ENCODE results near the gene PTPRN2. TPM values are rescaled to one million over a fixed set of nuclear protein-coding genes. Genes with fewer than 3 reads are reported as not detected.

PTPRN2 gene
- total RNA-seq, 8 experiments from 2014 or later, result 0.10 to 19.7 (median 10.8) TPM; not detected in 1

DNA sequence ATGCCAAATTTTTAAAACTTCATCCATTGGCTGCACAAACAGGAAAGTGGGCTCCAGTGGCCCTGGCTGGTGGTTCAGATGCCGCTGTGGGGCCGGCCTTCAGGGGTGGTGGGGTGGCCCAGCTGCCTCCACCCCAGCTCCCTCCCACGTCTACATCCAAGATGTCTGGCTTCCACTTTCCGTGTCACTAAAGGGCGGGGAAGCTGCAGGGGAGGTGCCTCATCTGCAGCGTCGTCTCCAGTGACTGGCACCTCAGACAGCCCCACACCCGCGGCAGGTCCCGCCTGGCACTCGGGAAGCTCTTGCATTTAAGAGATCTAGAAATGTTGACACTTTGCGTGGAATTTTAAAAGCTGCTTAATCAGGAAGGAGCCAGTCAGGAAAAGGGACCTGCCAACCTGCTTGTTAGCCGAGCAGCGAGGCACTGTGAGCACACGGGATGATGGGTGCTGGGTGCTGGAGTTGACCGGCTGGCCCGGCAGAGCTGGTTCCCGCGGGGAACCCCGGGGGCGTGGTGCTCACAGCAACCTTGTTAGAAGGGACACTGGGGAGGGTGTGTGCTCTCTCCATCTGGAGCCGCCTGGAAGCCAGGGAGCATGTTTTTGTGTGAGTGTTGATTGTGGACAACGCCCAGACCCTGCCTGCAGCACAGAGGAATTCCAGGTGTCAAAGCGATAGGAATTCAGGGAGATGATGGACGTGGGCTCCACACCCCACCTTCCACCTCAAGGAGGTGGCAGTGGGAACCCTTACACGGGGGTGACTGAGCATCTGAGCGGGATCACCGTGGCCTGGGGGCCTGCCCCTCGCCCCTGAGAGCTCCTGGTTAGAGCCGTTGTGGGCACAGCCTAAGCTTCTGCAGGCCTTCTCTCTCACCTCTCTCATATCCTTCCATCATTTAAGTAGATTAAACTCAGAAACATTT is 320.5 kb downstream of the PTPRN2 start:
- H3K4me1 ChIP-seq (replicated peaks in 1 of 2), result no peaks in the 10 kb centered on the region
- no peak for ATAC-seq (replicated peaks in 6 of 8)
- in situ Hi-C loops (cut with MboI; ENCODE audit: low pct_unique_long_range_greater_than_20kb in 2 of 9, low sequenced_read_pairs in 9 of 9, unreplicated experiment in 9 of 9), result no loop called here
- no peak overlapping the region for H3K4me3 ChIP-seq
- 56 to 70% (median 63%) methylated on average over 1 to 9 of the region's 30 CpGs; no CpG with 5 or more reads in 6 of the 10 experiments for WGBS, 10 experiments
- H3K27ac ChIP-seq, result no peak overlapping the region

- 50 to 80% (median 78%) methylated on average over 1 to 6 of the region's 12 CpGs; no CpG with 5 or more reads in 7 of the 10 experiments for WGBS, 10 experiments
- H3K4me1 ChIP-seq (replicated peaks in 1 of 2), result no peaks in the 10 kb centered on the region
- no peak for ATAC-seq (replicated peaks in 6 of 8)
- in situ Hi-C loops (cut with MboI; ENCODE audit: low pct_unique_long_range_greater_than_20kb in 2 of 9, low sequenced_read_pairs in 9 of 9, unreplicated experiment in 9 of 9), result no loop called here
- H3K27ac ChIP-seq, result no peak overlapping the region
- H3K4me3 ChIP-seq, result no peak overlapping the region
These were observed 321.2 kb downstream of the PTPRN2 start for GRCh38 chr7:158266426-158266816.

GRCh38 chr7:158265743-158266080 is 321.9 kb downstream of the PTPRN2 start:
- WGBS, 10 experiments, result 79 to 83% methylated on average over 1 to 5 of the region's 11 CpGs; no CpG with 5 or more reads in 8 of the 10 experiments

DNA sequence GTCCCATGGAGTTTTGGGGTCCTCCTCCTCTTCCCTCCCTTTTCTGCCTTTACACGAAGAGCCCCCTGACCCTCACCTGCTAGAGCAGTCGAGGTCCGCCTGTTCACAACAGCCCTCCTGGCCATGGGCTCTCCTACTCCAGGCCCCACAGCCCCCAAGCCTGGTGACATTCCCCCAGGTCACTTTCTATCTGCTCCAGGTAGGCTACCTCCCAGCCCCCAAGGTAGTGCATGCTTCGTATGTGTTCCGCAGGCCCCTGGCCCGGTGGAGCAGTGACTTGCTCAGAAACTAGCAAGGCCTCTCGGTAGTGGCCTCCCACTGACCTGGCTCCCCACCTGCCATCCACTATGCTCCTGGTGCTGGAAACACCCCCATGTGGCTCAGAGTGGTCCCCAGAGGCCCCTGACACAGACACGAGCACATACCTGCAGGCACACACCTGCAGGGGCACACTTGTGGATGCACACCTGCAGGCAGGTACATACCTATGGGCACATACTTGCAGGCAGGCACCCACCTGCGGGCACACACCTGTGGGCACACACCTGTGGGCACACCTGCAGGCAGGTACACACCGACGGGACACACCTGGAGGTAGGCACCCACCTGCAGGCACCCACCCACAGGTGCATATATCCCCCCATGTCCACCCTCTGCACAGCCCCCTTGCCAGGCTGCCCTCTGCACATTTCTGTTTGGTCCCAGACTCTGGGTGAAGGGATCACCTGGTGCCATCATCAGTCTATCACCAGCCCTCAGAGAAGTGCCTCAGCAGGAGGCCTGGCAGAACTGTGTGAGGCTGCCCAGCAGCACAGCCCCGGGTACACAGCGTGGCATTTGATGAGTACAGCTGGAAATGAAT is 322.5 kb downstream of the PTPRN2 start:
- WGBS, 10 experiments, result 94 to 100% (median 100%) methylated on average over 1 to 5 of the region's 13 CpGs; no CpG with 5 or more reads in 7 of the 10 experiments
- H3K27ac ChIP-seq, result no peak overlapping the region
- H3K4me1 ChIP-seq (replicated peaks in 1 of 2), result no peaks in the 10 kb centered on the region
- in situ Hi-C loops (cut with MboI; ENCODE audit: low pct_unique_long_range_greater_than_20kb in 2 of 9, low sequenced_read_pairs in 9 of 9, unreplicated experiment in 9 of 9), result no loop called here
- H3K4me3 ChIP-seq, result no peak overlapping the region
- ATAC-seq (replicated peaks in 6 of 8), result no peak

More at GRCh38 chr7:158265743-158266080, 321.9 kb downstream of the PTPRN2 start:
- H3K4me3 ChIP-seq, result no peak overlapping the region
- no peaks in the 10 kb centered on the region for H3K4me1 ChIP-seq (replicated peaks in 1 of 2)
- no peak overlapping the region for H3K27ac ChIP-seq
- in situ Hi-C loops (cut with MboI; ENCODE audit: low pct_unique_long_range_greater_than_20kb in 2 of 9, low sequenced_read_pairs in 9 of 9, unreplicated experiment in 9 of 9), result no loop called here
- no peak for ATAC-seq (replicated peaks in 6 of 8)

DNA sequence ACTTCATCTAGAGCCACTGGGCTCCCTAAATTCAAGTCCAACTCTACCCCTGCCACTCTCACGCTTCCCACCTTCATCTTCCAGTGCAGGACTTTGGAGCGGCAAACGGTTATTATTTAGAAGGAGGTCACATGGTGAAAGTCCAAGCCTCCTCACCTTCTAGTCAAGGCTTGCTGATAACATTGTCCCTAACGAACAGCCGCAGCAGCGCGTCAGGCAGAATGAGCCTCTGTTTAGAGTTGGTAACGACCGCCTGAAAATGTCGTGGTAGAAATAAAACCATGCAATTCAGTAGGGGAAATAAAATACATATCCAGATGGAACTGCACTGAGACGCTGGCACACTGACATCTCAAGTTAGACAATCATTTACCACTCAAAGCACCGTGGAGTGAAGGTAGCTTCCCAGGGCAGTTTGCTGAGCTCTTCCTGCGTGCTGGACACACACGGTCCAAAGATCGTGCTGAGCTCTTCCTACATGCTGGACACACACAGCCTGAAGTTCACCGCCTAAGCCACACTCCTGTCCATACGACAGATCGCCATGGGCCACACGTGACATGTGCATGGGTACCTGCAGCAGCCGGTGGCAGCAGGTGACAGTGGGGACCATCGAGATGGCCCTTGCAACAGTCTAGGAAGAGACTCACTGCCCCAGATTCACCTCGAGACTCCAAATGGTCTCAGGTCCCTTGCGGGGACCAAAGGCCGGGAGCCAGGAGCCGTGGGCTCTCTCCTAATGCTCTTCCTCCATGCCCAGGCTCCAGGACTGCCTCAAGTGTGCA is 323.5 kb downstream of the PTPRN2 start:
- Histone ChIP-seq H3K4me3 (no peak overlapping the region), H3K27ac (no peak overlapping the region), H3K4me1 (replicated peaks in 1 of 2) (no peaks in the 10 kb centered on the region)
- in situ Hi-C loops (cut with MboI; ENCODE audit: low pct_unique_long_range_greater_than_20kb in 2 of 9, low sequenced_read_pairs in 9 of 9, unreplicated experiment in 9 of 9), result no loop called here
- 72 to 89% (median 81%) methylated on average over 5 to 10 of the region's 25 CpGs; no CpG with 5 or more reads in 2 of the 10 experiments for WGBS, 10 experiments
- ATAC-seq (replicated peaks in 6 of 8), result no peak

GRCh38 chr7:158263110-158263963 is 324.3 kb downstream of the PTPRN2 start:
- H3K4me1 ChIP-seq (replicated peaks in 1 of 2), result no peaks in the 10 kb centered on the region

DNA sequence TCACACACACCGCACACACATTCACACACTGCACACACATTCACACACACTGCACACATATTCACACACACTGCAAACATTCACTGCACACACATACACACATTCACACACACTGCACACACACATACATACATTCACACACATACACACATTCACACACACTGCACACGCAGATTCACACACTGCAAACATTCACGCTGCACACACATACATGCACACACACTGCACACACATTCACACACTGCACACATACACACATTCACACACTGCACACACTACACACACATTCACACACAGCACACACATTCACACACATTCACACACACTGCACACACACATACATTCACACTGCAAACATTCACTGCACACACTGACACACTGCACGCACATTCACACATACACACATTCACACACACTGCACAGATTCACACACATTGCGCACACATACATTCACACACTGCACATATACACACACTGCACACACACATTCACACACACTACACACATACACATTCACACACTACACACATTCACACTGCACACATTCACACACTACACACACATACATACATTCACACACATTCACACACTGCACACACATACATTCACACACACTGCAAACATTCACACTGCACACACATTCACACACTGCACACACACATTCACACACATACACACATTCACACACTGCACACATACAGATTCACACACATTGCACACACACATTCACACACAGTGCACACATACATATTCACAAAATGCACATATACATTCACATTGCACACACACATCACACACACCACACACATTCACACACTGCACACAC is 325.1 kb downstream of the PTPRN2 start:
- ATAC-seq (replicated peaks in 6 of 8), result no peak
- in situ Hi-C loops (cut with MboI; ENCODE audit: low pct_unique_long_range_greater_than_20kb in 2 of 9, low sequenced_read_pairs in 9 of 9, unreplicated experiment in 9 of 9), result no loop called here
- H3K27ac ChIP-seq, result no peak overlapping the region
- 33 to 100% (median 88%) methylated on average over 1 to 5 of the region's 5 CpGs; no CpG with 5 or more reads in 2 of the 10 experiments for WGBS, 10 experiments
- H3K4me3 ChIP-seq, result no peak overlapping the region
- H3K4me1 ChIP-seq (replicated peaks in 1 of 2), result no peaks in the 10 kb centered on the region

More at GRCh38 chr7:158263110-158263963, 324.3 kb downstream of the PTPRN2 start:
- no peak overlapping the region for H3K27ac ChIP-seq
- no peak overlapping the region for H3K4me3 ChIP-seq
- WGBS, 10 experiments, result 31 to 100% (median 89%) methylated on average over 1 to 9 of the region's 19 CpGs; no CpG with 5 or more reads in 3 of the 10 experiments
- in situ Hi-C loops (cut with MboI; ENCODE audit: low pct_unique_long_range_greater_than_20kb in 2 of 9, low sequenced_read_pairs in 9 of 9, unreplicated experiment in 9 of 9), result no loop called here
- no peak for ATAC-seq (replicated peaks in 6 of 8)

DNA sequence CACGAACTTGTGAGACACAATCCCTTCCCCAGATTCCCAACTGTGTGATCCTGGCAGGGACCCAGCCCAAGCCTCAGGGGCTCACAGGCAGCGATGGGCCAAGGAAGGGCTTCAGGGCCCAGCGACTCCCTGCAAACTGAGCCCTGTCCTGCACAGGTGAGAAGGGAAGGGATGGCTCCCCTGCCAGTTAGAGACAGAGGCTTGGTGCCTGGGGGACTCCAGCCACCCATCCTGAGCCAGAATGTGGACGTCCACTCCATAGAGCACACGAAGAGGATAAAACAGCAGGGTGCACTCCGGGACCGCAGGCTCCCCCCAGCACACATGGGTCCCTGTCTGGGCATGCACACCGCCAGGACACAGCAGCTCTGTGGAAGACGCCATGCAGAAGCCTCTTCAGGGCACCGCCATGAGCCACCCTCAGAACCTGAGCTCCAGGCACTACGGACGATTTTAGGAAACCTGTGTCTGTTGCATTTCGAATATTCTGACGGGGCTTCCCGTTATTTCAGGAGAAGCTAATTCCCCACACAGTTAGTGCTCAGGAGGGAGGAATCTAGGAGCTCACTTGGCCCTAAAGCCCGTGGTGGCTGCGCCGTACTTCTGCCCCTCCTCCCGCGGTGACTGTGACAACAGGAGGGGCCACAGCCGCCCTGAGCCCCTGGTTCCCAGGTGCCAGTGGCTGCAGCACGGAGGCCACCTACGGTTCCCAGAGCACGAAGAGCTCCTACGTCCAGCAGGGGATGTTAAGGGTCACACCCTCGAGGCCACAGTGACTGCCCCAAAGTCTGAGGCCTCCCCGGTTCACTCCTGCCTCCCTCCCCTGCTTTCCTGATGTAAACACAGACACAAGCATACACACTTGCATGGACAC is 326.0 kb downstream of the PTPRN2 start:
- 0 to 79% (median 68%) methylated on average over 1 to 12 of the region's 27 CpGs; no CpG with 5 or more reads in 1 of the 10 experiments for WGBS, 10 experiments
- no peak overlapping the region for H3K4me3 ChIP-seq
- H3K27ac ChIP-seq, result no peak overlapping the region
- in situ Hi-C loops (cut with MboI; ENCODE audit: low pct_unique_long_range_greater_than_20kb in 2 of 9, low sequenced_read_pairs in 9 of 9, unreplicated experiment in 9 of 9), result no loop called here
- no peaks in the 10 kb centered on the region for H3K4me1 ChIP-seq (replicated peaks in 1 of 2)
- ATAC-seq (replicated peaks in 6 of 8), result no peak

- Histone ChIP-seq H3K4me1 (replicated peaks in 1 of 2) (no peaks in the 10 kb centered on the region), H3K4me3 (no peak overlapping the region), H3K27ac (no peak overlapping the region)
- 0 to 69% (median 53%) methylated on average over 1 to 9 of the region's 20 CpGs; no CpG with 5 or more reads in 4 of the 10 experiments for WGBS, 10 experiments
- peak in 1 of 8 experiments; percentile 31 for ATAC-seq (replicated peaks in 6 of 8)
- in situ Hi-C loops (cut with MboI; ENCODE audit: low pct_unique_long_range_greater_than_20kb in 2 of 9, low sequenced_read_pairs in 9 of 9, unreplicated experiment in 9 of 9), result no loop called here
These were observed 326.9 kb downstream of the PTPRN2 start for GRCh38 chr7:158260567-158261361.
